OCI-LY3 (cell line): ENCODE results near the gene ROBO1.

ENCODE experiments used
- EZH2phosphoT487 ChIP-seq: fragments of 200-600 bp; shearing (Covaris generic); IDR thresholded peaks from 2 replicates; pipeline ENCODE4 v1.6.1; 2018; ENCODE audit warnings: antibody characterized with exemption, mixed run types, low read depth
- TF ChIP-seq, protein P1 (sequence below): fragments of 200-600, 300-600 bp; sonication (generic); IDR thresholded peaks from 2 replicates; pipeline ENCODE4 v1.5.1; 2014; ENCODE audit warnings: antibody characterized with exemption, low read length, low read depth

DNA sequence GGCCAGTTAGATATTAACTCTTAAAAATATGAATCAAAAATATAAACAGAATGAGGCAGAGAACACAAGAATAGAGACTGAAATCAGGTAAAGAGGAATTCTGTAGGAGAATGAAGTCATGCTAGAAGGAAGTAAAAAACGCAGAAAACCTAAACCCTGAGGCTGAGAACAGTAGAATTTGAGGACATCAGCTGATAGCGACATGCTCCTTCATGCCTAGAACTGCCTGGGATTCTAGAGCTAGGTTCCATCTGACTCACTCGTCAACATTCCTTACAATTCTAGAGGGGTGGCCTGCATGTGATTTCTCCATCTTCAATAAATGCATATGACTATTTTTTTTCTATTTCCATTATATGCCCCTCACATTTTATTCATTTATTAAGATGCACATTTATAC, 343.0 kb downstream of the ROBO1 start:
- TF ChIP-seq, protein P1, sequence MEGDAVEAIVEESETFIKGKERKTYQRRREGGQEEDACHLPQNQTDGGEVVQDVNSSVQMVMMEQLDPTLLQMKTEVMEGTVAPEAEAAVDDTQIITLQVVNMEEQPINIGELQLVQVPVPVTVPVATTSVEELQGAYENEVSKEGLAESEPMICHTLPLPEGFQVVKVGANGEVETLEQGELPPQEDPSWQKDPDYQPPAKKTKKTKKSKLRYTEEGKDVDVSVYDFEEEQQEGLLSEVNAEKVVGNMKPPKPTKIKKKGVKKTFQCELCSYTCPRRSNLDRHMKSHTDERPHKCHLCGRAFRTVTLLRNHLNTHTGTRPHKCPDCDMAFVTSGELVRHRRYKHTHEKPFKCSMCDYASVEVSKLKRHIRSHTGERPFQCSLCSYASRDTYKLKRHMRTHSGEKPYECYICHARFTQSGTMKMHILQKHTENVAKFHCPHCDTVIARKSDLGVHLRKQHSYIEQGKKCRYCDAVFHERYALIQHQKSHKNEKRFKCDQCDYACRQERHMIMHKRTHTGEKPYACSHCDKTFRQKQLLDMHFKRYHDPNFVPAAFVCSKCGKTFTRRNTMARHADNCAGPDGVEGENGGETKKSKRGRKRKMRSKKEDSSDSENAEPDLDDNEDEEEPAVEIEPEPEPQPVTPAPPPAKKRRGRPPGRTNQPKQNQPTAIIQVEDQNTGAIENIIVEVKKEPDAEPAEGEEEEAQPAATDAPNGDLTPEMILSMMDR = no peak
- no peak for TF ChIP-seq EZH2phosphoT487
